ENCODE measurements around the gene IL1RAPL2. TPM values are rescaled to one million over a fixed set of nuclear protein-coding genes. Genes with fewer than 3 reads are reported as not detected.

The IL1RAPL2 gene
- total RNA-seq, 1 donor from 2014 or later = not detected

DNA sequence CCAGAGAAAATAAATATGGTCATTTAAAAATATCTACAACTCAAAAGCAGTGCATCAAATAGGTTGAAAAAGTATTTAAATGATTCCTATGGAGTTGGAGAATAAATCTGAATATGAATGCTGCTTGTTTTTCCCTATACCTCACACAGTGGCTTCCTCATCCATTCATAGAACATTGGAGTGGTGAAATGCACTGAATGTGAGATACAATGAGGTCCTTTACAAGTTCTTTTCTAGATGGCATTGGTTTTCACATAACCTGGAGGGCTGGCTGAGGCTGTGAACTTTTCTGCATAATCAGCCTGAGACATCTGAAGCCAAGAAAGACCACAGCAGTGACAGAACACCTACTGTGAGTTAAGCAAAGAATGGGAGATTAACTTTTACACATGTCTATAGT lies 977.3 kb downstream of the IL1RAPL2 start:
- DNase-seq (ENCODE audit: low spot score) = no peak
- H3K4me3 Mint-ChIP-seq (ENCODE audit: unreplicated experiment) = no peak overlapping the region
- peaks cover 5% of the 10 kb centered on the region for H3K9me3 Mint-ChIP-seq (ENCODE audit: low read depth)
- no peaks in the 10 kb centered on the region for H3K27me3 Mint-ChIP-seq (ENCODE audit: low read depth)
- TF ChIP-seq, protein P1, sequence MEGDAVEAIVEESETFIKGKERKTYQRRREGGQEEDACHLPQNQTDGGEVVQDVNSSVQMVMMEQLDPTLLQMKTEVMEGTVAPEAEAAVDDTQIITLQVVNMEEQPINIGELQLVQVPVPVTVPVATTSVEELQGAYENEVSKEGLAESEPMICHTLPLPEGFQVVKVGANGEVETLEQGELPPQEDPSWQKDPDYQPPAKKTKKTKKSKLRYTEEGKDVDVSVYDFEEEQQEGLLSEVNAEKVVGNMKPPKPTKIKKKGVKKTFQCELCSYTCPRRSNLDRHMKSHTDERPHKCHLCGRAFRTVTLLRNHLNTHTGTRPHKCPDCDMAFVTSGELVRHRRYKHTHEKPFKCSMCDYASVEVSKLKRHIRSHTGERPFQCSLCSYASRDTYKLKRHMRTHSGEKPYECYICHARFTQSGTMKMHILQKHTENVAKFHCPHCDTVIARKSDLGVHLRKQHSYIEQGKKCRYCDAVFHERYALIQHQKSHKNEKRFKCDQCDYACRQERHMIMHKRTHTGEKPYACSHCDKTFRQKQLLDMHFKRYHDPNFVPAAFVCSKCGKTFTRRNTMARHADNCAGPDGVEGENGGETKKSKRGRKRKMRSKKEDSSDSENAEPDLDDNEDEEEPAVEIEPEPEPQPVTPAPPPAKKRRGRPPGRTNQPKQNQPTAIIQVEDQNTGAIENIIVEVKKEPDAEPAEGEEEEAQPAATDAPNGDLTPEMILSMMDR (IDR thresholded peaks at IDR 0.05) = no peak
- H3K27ac Mint-ChIP-seq (ENCODE audit: unreplicated experiment) = no peak overlapping the region
- H3K36me3 Mint-ChIP-seq (ENCODE audit: low read depth) = no peaks in the 10 kb centered on the region
- peaks cover 3% of the 10 kb centered on the region for H3K4me1 Mint-ChIP-seq (ENCODE audit: low read depth)

DNA sequence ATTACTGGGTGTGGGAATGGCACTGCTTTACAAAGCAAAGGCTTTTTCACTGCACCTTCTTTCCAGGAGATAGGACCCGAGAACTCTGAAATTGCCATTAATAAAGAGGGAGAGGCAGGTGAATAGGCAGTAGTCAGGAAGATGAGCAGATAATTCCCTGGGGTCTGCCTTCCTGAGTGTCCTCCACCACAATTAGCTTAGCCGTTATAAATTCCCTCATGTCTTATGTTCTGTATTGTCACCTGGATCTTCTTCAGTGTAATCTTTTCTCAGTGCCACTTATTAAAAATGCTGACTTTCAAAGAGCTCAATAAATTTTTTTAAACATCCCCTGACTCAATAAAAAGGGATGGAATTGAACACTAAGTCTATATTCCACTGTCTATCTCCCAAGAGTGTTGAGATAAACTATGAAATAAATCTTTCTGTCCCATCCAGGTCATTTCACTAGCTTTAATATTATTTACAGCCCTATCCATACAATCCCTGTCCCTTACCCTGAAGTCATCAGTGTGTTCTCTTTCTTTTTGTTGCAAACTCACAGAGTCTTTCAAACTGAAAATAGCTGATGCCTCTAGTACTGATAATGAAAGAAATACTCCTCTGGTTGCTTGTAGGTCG lies 984.2 kb downstream of the IL1RAPL2 start:
- H3K4me1 Mint-ChIP-seq (ENCODE audit: low read depth) = no peaks in the 10 kb centered on the region
- no peaks in the 10 kb centered on the region for H3K27me3 Mint-ChIP-seq (ENCODE audit: low read depth)
- DNase-seq (ENCODE audit: low spot score) = no peak
- H3K4me3 Mint-ChIP-seq (ENCODE audit: unreplicated experiment) = no peak overlapping the region
- H3K36me3 Mint-ChIP-seq (ENCODE audit: low read depth) = no peaks in the 10 kb centered on the region
- H3K27ac Mint-ChIP-seq (ENCODE audit: unreplicated experiment) = no peak overlapping the region
- H3K9me3 Mint-ChIP-seq (ENCODE audit: low read depth) = peaks cover 2% of the 10 kb centered on the region
- TF ChIP-seq, protein P1 (IDR thresholded peaks at IDR 0.05) = no peak

DNA sequence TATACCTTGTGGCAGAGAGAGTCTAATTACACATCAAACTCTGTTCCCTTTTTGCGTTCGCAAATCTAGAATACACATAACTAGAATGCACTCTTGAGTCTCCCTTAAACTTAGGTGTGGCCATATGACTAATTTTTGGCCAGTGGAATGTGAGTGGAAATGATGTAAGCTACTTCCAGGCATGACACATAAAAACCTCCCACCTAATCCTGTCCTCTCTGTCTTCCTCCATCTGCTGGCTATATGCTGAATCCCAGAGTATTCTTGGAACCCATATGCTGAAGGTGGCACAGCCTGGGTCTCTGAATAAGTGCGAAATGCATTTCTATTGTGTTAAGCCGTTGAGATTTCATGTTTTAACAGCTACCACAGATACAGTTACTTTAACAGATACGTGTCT lies 986.4 kb downstream of the IL1RAPL2 start:
- peaks cover 2% of the 10 kb centered on the region for H3K9me3 Mint-ChIP-seq (ENCODE audit: low read depth)
- no peaks in the 10 kb centered on the region for H3K27me3 Mint-ChIP-seq (ENCODE audit: low read depth)
- DNase-seq (ENCODE audit: low spot score) = no peak
- TF ChIP-seq, protein P1 (IDR thresholded peaks at IDR 0.05) = no peak
- no peaks in the 10 kb centered on the region for H3K4me1 Mint-ChIP-seq (ENCODE audit: low read depth)
- H3K27ac Mint-ChIP-seq (ENCODE audit: unreplicated experiment) = no peak overlapping the region
- no peaks in the 10 kb centered on the region for H3K36me3 Mint-ChIP-seq (ENCODE audit: low read depth)
- no peak overlapping the region for H3K4me3 Mint-ChIP-seq (ENCODE audit: unreplicated experiment)

DNA sequence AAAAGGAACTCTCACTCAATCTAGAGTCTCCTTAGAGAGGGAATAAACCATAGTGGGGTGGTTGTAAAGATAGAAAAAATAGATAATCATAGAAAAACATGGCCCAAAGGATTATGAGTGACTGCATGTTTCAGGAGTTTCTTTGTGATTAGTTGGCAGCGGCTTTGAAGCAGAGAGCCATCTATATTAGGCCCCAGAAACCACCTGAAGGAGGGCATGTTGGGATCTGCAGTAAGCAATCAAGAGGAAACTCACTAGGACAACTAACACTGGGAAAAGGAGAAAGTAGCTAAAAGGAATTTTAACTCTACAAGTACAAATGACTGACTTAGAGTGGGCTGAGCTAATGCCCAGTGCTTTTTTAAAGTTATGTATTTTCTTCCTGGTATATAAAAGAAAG lies 987.1 kb downstream of the IL1RAPL2 start:
- peaks cover 2% of the 10 kb centered on the region for H3K9me3 Mint-ChIP-seq (ENCODE audit: low read depth)
- TF ChIP-seq, protein P1 (IDR thresholded peaks at IDR 0.05) = no peak
- no peak overlapping the region for H3K27ac Mint-ChIP-seq (ENCODE audit: unreplicated experiment)
- H3K4me3 Mint-ChIP-seq (ENCODE audit: unreplicated experiment) = no peak overlapping the region
- no peaks in the 10 kb centered on the region for H3K27me3 Mint-ChIP-seq (ENCODE audit: low read depth)
- no peaks in the 10 kb centered on the region for H3K36me3 Mint-ChIP-seq (ENCODE audit: low read depth)
- DNase-seq (ENCODE audit: low spot score) = no peak
- H3K4me1 Mint-ChIP-seq (ENCODE audit: low read depth) = no peaks in the 10 kb centered on the region

DNA sequence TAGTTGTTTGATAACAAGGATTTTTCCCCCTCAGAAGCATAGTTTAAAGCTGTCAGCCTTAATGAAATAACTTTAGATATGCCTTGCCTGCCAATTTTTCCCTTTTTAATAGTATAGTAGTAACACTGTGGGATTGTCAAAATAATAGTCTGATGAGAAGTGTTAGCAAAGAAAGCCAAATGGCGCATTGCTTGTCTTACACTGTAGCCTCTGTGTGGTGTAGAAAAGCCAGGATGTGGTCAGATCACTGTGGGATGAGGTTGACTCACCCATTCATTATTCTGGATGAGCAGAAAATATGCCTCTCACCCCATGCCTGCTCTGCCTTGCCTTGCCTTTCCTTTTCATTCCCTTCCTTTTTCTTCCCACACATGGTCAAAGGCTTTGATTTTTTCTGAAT lies 998.5 kb downstream of the IL1RAPL2 start:
- no peak overlapping the region for H3K4me3 Mint-ChIP-seq (ENCODE audit: unreplicated experiment)
- no peaks in the 10 kb centered on the region for H3K27me3 Mint-ChIP-seq (ENCODE audit: low read depth)
- H3K4me1 Mint-ChIP-seq (ENCODE audit: low read depth) = peaks cover 4% of the 10 kb centered on the region
- H3K36me3 Mint-ChIP-seq (ENCODE audit: low read depth) = no peaks in the 10 kb centered on the region
- TF ChIP-seq, protein P1 (IDR thresholded peaks at IDR 0.05) = no peak
- H3K27ac Mint-ChIP-seq (ENCODE audit: unreplicated experiment) = peak overlapping the region; percentile 39
- H3K9me3 Mint-ChIP-seq (ENCODE audit: low read depth) = peaks cover 3% of the 10 kb centered on the region
- no peak for DNase-seq (ENCODE audit: low spot score)
